Heart left ventricle (tissue), 16 donors: ENCODE results near the gene CNTROB. TPM values are rescaled to one million over a fixed set of nuclear protein-coding genes. Genes with fewer than 3 reads are reported as not detected.

Experiments used
- ATAC-seq, 4 donors: fragments of 200-7000 bp; cut with Tn5 transposase; one replicate each; pipeline ENCODE4 v1.9.1; 2020 to 2022; ENCODE audit warnings: moderate library complexity in 4 of 4, mild to moderate bottlenecking in 3 of 4, moderate number of reproducible peaks in 1 of 4
- DNase-seq, 5 donors: peaks; one replicate each; pipeline ENCODE4 v3.0.0-alpha.2; 2020
- H3K27ac ChIP-seq, 12 donors: fragments of 200-600 bp; sonication (generic) in 4 of 12; one replicate each; pipeline versions ENCODE4 v1.5.0 to v1.8.0; 2016 to 2022; ENCODE audit warnings: mild to moderate bottlenecking in 2 of 12
- H3K27me3 ChIP-seq, 9 donors: fragments of 200-600 bp; sonication (generic) in 2 of 9; one replicate each; pipeline versions ENCODE4 v1.5.1 to v1.8.0; 2016 to 2022; ENCODE audit warnings: mild to moderate bottlenecking in 3 of 9
- H3K36me3 ChIP-seq, 9 donors: fragments of 200-600 bp; sonication (generic) in 2 of 9; one replicate each; pipeline versions ENCODE4 v1.5.0 to v1.8.0; 2018 to 2022; ENCODE audit warnings: mild to moderate bottlenecking in 2 of 9
- H3K4me1 ChIP-seq, 12 donors: fragments of 200-600 bp; sonication (generic) in 4 of 12; one replicate each; pipeline versions ENCODE4 v1.5.0 to v1.8.0; 2016 to 2022; ENCODE audit warnings: mild to moderate bottlenecking in 3 of 12
- H3K4me3 ChIP-seq, 12 donors: fragments of 200-600 bp; sonication (generic) in 4 of 12; one replicate each; pipeline versions ENCODE4 v1.5.0 to v1.8.0; 2017 to 2022; ENCODE audit warnings: mild to moderate bottlenecking in 9 of 12, moderate library complexity in 4 of 12
- H3K9me3 ChIP-seq, 12 donors: fragments of 200-600 bp; sonication (generic) in 4 of 12; one replicate each; pipeline versions ENCODE4 v1.5.0 to v1.8.0; 2016 to 2022; ENCODE audit warnings: mild to moderate bottlenecking in 1 of 12
- POLR2A ChIP-seq, 2 donors: fragments of 450-650 bp; IDR thresholded peaks; one replicate each; pipeline ENCODE4 v1.6.1; 2017; ENCODE audit warnings: antibody characterized with exemption in 2 of 2, mild to moderate bottlenecking in 2 of 2, moderate library complexity in 2 of 2
- WGBS, 4 donors: extraction: QIAGEN DNeasy Blood & Tissue Kit in 2 of 4; methylation state at CpG; one replicate each; pipeline versions ENCODE4 v1.1.5 to v1.1.7; 2013 to 2018; 5-methylcytosine and 5-hydroxymethylcytosine counted together
- intact Hi-C, 10 donors: fragments of 100-400 bp; cut with DNase I; formaldehyde crosslinking; loops; one replicate each; pipeline versions ENCODE4 v1.11.1 to v1.14.2; 2022
- polyA plus RNA-seq, 2 donors: library from polyadenylated mRNA; stranded (reverse); fragments of 200-250 nt; gene quantifications; one replicate each; pipeline ENCODE4 v1.2.3, GENCODE V29; 2013
- total RNA-seq, 9 donors: library from RNA; depleted of rRNA in 2 of 9; stranded (reverse); fragments of >200 nt in 2 of 9; fragmentation: NEBNext Ultra II Directional in 3 of 9; extraction: Animal tissue kit (Norgen Biotek cat#: 25700) in 3 of 9; gene quantifications; one replicate each; pipeline versions ENCODE4 v1.1.0 to v1.2.4, GENCODE V29; 2016 to 2023
- TF ChIP-seq, protein P1 (sequence below), 12 donors: fragments of 200-600 bp; sonication (generic) in 4 of 12; IDR thresholded peaks; one replicate each; pipeline versions ENCODE4 v1.5.0 to v1.8.0; 2018 to 2022; ENCODE audit warnings: antibody characterized with exemption in 12 of 12, mild to moderate bottlenecking in 5 of 12
- donor health status: ischemic (EF 13 %, LVEDD 7.1; RV severe dilation, severe dysfunction).
- donor health status: healthy with polysubstance abuse.
- donor health status: DM: no; HTN: yes; CAD: no.
- donor health status: DM: no; HTN: no; CAD: no.
- donor health status: ischemic (EF 25% LVEDD 6.9; RV normal size, moderate dysfunction).
- donor health status: ischemic (EF 25% LVEDD 5.7; RV mildly dilated, moderate dysfunction).
- donor health status: healthy.
- donor health status: DM: yes; HTN: yes; CAD: no.
- donor health status: ischemic (EF 35%, LVEDD 5.7; RV mildly dilated, moderate dysfunction).
- donor health status: nonischemic (EF 11% LVEDD 7.7; RV severe dilation, severe dysfunction).
- donor health status: DM: yes; HTN: yes; CAD: no.
- donor health status: PGD.
- donor health status: ischemic (EF 29% LVEDD 5.4; RV normal size, mild dysfunction).
- donor health status: nonischemic (EF 23%, LVEDD 6.1; RV moderate dilation, normal function).

CNTROB gene
- total and polyA plus RNA-seq, 11 donors = 7.9 to 19.2 (median 11.2) TPM

DNA sequence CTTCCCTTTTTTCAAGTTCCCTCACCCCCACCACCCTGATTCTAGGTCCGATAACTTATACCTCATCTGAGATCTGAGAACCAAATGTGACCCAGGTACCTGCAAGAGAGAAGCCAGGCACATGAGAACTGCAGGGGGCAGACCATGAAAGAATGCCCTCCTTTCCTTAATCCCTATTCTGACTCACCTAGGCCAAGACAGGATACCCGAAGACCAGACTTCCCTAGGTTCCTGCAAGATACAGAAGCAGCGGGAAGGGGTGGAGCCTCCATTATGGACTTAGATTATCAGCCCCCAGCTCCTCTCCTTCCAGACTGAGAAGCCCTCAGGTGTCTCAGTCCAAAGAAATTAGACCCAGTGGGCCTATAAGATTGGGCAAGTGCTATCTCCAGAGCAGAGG is 4.4 kb upstream of the CNTROB start:
- Histone ChIP-seq H3K4me1 (peaks cover 0 to 24% (median 14%) of the 10 kb centered on the region in 12 donors), H3K9me3 (no peaks in the 10 kb centered on the region), H3K27me3 (no peaks in the 10 kb centered on the region), H3K36me3 (peaks cover 0 to 8% (median 0%) of the 10 kb centered on the region in 9 donors), H3K4me3 (no peak overlapping the region), H3K27ac (no peak overlapping the region)
- TF ChIP-seq, protein P1, sequence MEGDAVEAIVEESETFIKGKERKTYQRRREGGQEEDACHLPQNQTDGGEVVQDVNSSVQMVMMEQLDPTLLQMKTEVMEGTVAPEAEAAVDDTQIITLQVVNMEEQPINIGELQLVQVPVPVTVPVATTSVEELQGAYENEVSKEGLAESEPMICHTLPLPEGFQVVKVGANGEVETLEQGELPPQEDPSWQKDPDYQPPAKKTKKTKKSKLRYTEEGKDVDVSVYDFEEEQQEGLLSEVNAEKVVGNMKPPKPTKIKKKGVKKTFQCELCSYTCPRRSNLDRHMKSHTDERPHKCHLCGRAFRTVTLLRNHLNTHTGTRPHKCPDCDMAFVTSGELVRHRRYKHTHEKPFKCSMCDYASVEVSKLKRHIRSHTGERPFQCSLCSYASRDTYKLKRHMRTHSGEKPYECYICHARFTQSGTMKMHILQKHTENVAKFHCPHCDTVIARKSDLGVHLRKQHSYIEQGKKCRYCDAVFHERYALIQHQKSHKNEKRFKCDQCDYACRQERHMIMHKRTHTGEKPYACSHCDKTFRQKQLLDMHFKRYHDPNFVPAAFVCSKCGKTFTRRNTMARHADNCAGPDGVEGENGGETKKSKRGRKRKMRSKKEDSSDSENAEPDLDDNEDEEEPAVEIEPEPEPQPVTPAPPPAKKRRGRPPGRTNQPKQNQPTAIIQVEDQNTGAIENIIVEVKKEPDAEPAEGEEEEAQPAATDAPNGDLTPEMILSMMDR (IDR thresholded peaks at IDR 0.05) = no peak
- TF ChIP-seq POLR2A (IDR thresholded peaks at IDR 0.05) = no peak
- intact Hi-C loops = loop anchor here in 1 of 10 donors (5.0 kb wide), 1 partner anchor 70 kb away; the partner anchor contains the start of genes CYB5D1, NAA38 and TMEM88
- no peak for ATAC-seq
- DNase-seq = no peak
- 81 to 87% (median 83%) methylated on average over 3 of the region's 3 CpGs for WGBS, 4 donors

DNA sequence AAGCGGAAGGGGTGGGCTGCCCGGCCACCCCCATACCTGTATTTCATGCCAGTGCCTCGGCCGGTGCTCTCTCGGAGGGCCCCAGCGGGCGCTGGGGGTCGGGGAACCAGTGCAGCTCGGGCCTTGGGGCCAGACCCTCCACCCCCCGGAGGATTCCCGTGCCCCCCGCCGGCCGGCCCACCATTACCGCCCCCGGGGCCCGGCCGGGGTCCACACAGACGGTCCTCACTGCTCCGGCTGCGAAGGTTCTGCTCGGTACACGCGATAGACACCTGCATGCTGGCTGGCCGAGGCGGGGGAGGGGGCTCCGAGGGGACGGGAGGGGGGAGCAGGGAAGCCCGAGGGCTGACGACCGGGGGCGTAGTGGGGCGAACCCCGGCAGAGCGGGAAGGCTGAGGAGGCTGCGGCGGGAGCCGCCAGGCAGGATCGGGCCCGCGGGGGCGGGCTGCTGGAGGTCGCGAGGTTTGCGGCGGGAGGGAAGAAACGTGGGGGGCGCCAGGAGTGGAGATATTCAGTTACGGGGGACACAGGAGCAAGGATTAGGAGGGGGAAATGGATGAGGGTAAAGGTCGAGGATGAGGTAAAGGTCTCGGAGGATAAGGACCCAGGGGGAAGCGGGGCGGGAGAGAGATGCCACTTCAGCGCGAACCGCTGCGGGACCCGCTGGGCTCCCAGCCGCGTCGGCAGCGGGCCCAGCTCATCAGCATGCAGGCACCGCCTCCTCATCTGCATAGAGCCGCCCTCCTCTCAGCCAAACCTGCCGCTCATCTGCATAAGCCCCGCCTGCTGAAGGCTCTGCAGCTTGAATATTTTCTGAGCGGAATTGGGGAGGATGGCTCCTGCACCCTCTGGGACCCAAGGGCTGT is 2.6 kb upstream of the CNTROB start, which contains the start of gene KCNAB3:
KCNAB3 (minus strand) TSS at position 699 of the 866 bp plus-strand sequence; CDS start at position 278, 421 bp downstream.
- WGBS, 4 donors = 42 to 61% (median 54%) methylated on average over 62 to 67 of the region's 67 CpGs
- H3K4me3 ChIP-seq = peak within 1 kb of the TSS in 4 of 12 donors; percentile 5 to 87 (median 10)
- intact Hi-C loops = loop anchor here in 2 of 10 donors (5.0 kb wide), 4 partner anchors 42 to 72 kb away; partner anchors contain the start of genes CHD3 (in 1 of the 2), CYB5D1 (in 1 of the 2), NAA38 (in 1 of the 2) and TMEM88 (in 1 of the 2)
- H3K4me1 ChIP-seq = peaks cover 2 to 28% (median 19%) of the 10 kb centered on the region in 12 donors
- DNase-seq (peak in 3 of 5 donors; percentile 45 to 72 (median 50)), ATAC-seq (no peak)
- no peaks in the 10 kb centered on the region for H3K27me3 ChIP-seq
- TF ChIP-seq, protein P1 (IDR thresholded peaks at IDR 0.05) = no peak
- TF ChIP-seq POLR2A (IDR thresholded peaks at IDR 0.05) = no peak
- no peaks in the 10 kb centered on the region for H3K9me3 ChIP-seq
- no peak within 1 kb of the TSS for H3K27ac ChIP-seq
- H3K36me3 ChIP-seq = peaks cover 0 to 8% (median 0%) of the 10 kb centered on the region in 9 donors

DNA sequence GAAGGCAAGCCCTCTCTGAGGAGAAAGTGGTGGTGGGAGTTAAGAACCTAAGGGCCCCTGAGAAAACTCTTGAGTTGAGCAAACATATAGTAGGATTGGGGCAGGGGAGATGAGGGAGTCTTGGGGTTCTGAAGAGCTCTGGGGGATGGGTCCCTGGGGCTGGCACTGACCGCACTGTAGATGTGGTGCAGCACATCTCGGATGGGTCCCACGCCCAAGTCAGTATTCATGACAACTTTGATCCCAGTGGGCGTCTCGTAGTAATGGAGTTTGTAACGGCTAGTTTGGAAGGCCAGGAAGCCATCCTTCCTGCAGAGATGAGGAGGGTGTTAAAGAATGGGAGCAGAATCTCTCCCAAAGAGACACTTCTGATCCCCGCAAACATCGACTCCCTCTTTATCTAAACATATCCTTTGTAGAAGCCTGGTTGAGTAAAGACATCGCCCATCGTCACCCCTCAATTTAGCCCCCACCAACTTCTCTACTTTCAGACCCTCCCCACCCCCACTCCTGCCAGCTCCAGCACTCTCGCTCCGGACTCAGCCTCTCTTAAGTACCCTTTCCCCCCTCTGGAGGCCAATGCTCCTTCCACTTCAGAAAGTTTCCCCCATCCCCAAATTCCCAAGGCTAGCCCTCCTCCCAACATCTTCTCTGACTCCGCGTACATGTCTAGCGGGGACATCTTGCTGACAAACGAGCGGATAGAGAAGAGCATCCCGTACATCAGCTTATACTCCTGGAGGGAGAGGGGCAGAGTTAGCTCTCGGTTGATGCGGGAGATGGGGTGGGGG is 970 bp upstream of the CNTROB start:
- intact Hi-C loops = loop anchor here in 2 of 10 donors (5.0 kb wide), 3 partner anchors 44 to 61 kb away; partner anchors contain the start of gene CHD3 (in 1 of the 2)
- DNase-seq (no peak), ATAC-seq (no peak)
- Histone ChIP-seq H3K9me3 (no peaks in the 10 kb centered on the region), H3K4me1 (peaks cover 2 to 30% (median 19%) of the 10 kb centered on the region in 12 donors), H3K4me3 (peak overlapping the region; percentile 65 to 97 (median 80)), H3K36me3 (peaks cover 0 to 23% (median 11%) of the 10 kb centered on the region in 9 donors), H3K27ac (peak overlapping the region in 9 of 12 donors; percentile 52 to 88 (median 80)), H3K27me3 (no peaks in the 10 kb centered on the region)
- WGBS, 4 donors = 41 to 44% (median 43%) methylated on average over 19 to 20 of the region's 20 CpGs
- no peak for TF ChIP-seq POLR2A (IDR thresholded peaks at IDR 0.05)
- TF ChIP-seq, protein P1 (IDR thresholded peaks at IDR 0.05) = no peak
